Transverse colon (tissue), 3 donors: ENCODE measurements around the gene SINHCAF.

ENCODE experiments used
- CTCF ChIP-seq, 5 experiments: fragments of 200-600 bp in 3 of 5; fragments of 450-650 bp in 2 of 5; sonication (generic) in 3 of 5; IDR thresholded peaks; 1 replicate in 2 of 5; 2 replicates in 3 of 5; pipeline ENCODE4 v1.5.1; 2016 to 2017; ENCODE audit warnings: antibody characterized with exemption in 5 of 5, inconsistent platforms in 3 of 5, mild to moderate bottlenecking in 2 of 5, moderate library complexity in 1 of 5
- POLR2A ChIP-seq: fragments of 450-650 bp; IDR thresholded peaks from one replicate; pipeline ENCODE4 v1.6.1; 2016; ENCODE audit warnings: antibody characterized with exemption, mild to moderate bottlenecking, moderate library complexity

DNA sequence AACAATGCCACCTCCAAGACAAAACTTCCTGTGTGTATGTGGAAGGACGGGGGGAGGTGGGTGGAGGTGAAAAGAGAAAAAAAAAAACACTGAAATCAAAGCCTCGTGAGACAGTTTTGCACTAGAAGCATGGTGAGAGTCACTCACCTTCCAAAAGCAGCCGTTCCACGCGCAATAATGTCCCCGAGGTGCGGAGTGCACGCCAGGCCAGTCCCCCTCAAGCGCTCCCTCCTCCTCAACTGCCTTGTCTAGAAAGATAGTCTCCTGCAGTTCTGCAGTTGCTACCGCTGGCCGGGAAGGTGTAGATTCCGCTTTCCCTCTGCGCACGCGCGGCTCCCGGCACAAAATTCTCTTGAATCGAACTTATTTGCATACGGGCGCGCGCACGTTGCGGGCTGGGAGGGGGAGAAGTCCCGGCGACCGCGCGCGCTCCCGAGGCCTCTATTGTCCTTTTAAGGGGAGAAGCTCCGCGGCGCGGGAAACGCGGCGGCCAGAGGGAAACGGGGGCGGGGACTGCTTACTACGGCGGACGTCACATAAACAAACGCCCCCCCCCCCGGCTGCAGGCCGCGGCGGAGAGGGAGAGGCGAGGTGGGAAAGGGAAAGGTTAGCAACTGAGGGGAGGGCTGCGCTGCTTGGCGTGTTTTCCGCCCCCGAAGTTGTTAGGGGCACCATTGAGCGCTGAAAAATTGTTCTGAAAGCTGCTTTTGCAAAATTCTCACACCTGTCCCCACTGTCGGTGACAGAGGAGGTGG lies at the start of gene SINHCAF:
- peak in 1 of 5 experiments; percentile 14 for TF ChIP-seq CTCF (IDR thresholded peaks at IDR 0.05)
- peak; percentile 98 for TF ChIP-seq POLR2A
